Measurements from ENCODE around the gene VSTM2B. TPM values are rescaled to one million over a fixed set of nuclear protein-coding genes. Genes with fewer than 3 reads are reported as not detected.

Gene VSTM2B
- total and polyA plus RNA-seq, 2 of the 4 experiments (the other 2 are of a cell fraction): not detected

DNA sequence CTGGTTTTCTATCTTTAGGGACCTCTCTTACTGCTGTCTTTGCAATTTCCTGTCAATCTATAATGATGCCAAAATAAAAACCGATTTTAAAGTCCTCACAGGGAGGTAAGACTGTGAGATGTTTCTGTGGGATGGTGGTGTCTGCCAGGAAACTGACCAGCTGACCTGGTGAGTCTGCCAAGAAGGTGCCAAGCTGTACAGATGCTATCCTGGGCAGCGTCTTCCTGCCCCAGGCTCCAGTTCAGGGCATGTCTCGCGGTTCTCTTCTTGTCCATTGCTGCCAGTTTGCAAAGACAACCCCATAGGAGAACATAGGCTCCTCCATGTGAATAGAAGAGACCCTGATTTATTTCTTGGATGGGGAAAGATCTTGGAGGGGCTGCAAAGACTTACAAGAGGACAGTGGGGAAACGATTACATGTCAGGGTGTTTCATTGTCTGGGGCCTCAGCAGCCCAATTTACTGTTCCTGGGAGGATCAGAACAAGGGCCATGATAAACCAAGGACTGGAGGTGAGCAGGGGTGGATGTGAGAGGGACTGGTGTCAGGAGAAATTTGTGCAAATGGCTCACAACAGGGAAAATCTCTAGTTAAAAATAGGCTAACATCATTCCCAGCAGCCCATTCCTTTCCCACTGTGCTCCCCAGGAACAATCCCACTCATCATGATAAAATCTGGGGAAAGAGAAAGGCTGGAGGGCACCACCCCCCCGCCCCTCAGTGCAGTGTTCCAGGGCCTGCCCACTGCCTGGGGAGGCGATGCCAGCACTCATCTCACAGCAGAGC is 42.7 kb upstream of the VSTM2B start:
- DNase-seq (no peak), ATAC-seq (ENCODE audit: low read depth) (no peak)
- Histone ChIP-seq H3K27me3 (ENCODE audit: control insufficient read depth, insufficient read depth, low read length) (no peaks in the 10 kb centered on the region), H2BK15ac (ENCODE audit: low read depth, low read length) (no peak overlapping the region), H3K79me1 (ENCODE audit: low read depth in 1 of 2, low read length in 2 of 2) (no peaks in the 10 kb centered on the region), H3K9me1 (ENCODE audit: insufficient read depth, low read length) (no peaks in the 10 kb centered on the region), H4K8ac (ENCODE audit: low read depth in 2 of 2, low read length in 2 of 2) (no peak overlapping the region), H3K56ac (ENCODE audit: extremely low read depth, insufficient read depth, low read length) (no peak overlapping the region), H2BK5ac (ENCODE audit: low read depth, low read length, poor library complexity, severe bottlenecking) (no peak overlapping the region), H3K4ac (ENCODE audit: low read depth, low read length) (no peak overlapping the region), H3K9ac (ENCODE audit: low read depth, low read length) (no peak overlapping the region), H2AK5ac (ENCODE audit: low read depth, low read length) (no peak overlapping the region), H3K4me2 (ENCODE audit: low read depth, low read length) (no peak overlapping the region), H3K18ac (ENCODE audit: low read depth, low read length) (no peak overlapping the region), H4K20me1 (ENCODE audit: insufficient read depth, low read length) (no peaks in the 10 kb centered on the region), H3K9me3 (ENCODE audit: control insufficient read depth, insufficient read depth, low read length) (peaks cover 10% of the 10 kb centered on the region; the same call in 1 of the 2 replicates), H2AK9ac (replicated peaks; ENCODE audit: low read depth, low read length, poor library complexity) (no peak overlapping the region), H3K36me3 (ENCODE audit: control insufficient read depth, insufficient read depth, low read length) (no peaks in the 10 kb centered on the region), H3K4me3 (ENCODE audit: insufficient read depth, low read depth, low read length) (no peak overlapping the region), H3K23ac (ENCODE audit: low read depth, low read length) (no peak overlapping the region), H2AFZ (replicated peaks; ENCODE audit: low read length, poor library complexity) (no peak overlapping the region), H3K14ac (replicated peaks; ENCODE audit: low read depth, low read length) (no peak overlapping the region), H2BK120ac (ENCODE audit: low read depth, low read length) (no peak overlapping the region), H3K27ac (ENCODE audit: insufficient read depth, low read length) (no peak overlapping the region), H4K91ac (ENCODE audit: insufficient read depth, low read depth, low read length) (no peak overlapping the region), H2BK20ac (ENCODE audit: low read depth, low read length) (no peak overlapping the region), H3K4me1 (ENCODE audit: control insufficient read depth, insufficient read depth, low read length) (no peaks in the 10 kb centered on the region), H4K5ac (ENCODE audit: low read depth, low read length) (no peak overlapping the region)
- ChIA-PET POLR2A (ENCODE audit: unreplicated experiment) (no interaction called here), CTCF (no interaction called here)
- intact Hi-C loops (cut with micrococcal nuclease) (no loop called here), dilution Hi-C loops (cut with HindIII; ENCODE audit: low sequenced_read_pairs, unreplicated experiment) (no loop called here), in situ Hi-C loops (cut with MboI; ENCODE audit: low sequenced_read_pairs) (no loop called here)
- TF ChIP-seq, protein P1, sequence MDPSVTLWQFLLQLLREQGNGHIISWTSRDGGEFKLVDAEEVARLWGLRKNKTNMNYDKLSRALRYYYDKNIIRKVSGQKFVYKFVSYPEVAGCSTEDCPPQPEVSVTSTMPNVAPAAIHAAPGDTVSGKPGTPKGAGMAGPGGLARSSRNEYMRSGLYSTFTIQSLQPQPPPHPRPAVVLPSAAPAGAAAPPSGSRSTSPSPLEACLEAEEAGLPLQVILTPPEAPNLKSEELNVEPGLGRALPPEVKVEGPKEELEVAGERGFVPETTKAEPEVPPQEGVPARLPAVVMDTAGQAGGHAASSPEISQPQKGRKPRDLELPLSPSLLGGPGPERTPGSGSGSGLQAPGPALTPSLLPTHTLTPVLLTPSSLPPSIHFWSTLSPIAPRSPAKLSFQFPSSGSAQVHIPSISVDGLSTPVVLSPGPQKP (IDR thresholded peaks at IDR 0.05; ENCODE audit: borderline replicate concordance, low read depth, low read length): no peak
- TF ChIP-seq MXI1 (IDR thresholded peaks at IDR 0.05; ENCODE audit: borderline replicate concordance, low read depth, low read length) (no peak), CHD1 (IDR thresholded peaks at IDR 0.05; ENCODE audit: low read depth, low read length) (no peak), NFE2L2 (IDR thresholded peaks at IDR 0.05; ENCODE audit: low read depth, low read length) (no peak), CTCF (conservative IDR thresholded peaks at IDR 0.05; ENCODE audit: low read depth, low read length) (no peak), CEBPB (IDR thresholded peaks at IDR 0.05; ENCODE audit: low read depth, low read length) (no peak), POLR2A (IDR thresholded peaks at IDR 0.05; ENCODE audit: low read depth, low read length) (no peak), RFX5 (IDR thresholded peaks at IDR 0.05; ENCODE audit: low read depth, low read length) (no peak), RAD21 (IDR thresholded peaks at IDR 0.05; ENCODE audit: low read length) (no peak), SMC3 (IDR thresholded peaks at IDR 0.05; ENCODE audit: low read depth, low read length) (no peak), FOS (IDR thresholded peaks at IDR 0.05; ENCODE audit: low read depth, low read length) (no peak), MAZ (IDR thresholded peaks at IDR 0.05; ENCODE audit: borderline replicate concordance, low read depth, low read length) (no peak), RCOR1 (IDR thresholded peaks at IDR 0.05; ENCODE audit: insufficient replicate concordance, low read length) (no peak), MAFK (IDR thresholded peaks at IDR 0.05; ENCODE audit: low read depth, low read length) (no peak), BHLHE40 (IDR thresholded peaks at IDR 0.05; ENCODE audit: low read depth, low read length) (no peak)
- TF ChIP-seq, protein P2, sequence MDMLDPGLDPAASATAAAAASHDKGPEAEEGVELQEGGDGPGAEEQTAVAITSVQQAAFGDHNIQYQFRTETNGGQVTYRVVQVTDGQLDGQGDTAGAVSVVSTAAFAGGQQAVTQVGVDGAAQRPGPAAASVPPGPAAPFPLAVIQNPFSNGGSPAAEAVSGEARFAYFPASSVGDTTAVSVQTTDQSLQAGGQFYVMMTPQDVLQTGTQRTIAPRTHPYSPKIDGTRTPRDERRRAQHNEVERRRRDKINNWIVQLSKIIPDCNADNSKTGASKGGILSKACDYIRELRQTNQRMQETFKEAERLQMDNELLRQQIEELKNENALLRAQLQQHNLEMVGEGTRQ (IDR thresholded peaks at IDR 0.05; ENCODE audit: low read depth, low read length): no peak
- no TSS peak for BruUV-seq (replicated peaks)
- no CpG with 5 or more reads among the region's 7 CpGs for WGBS, 2 experiments (ENCODE audit: extremely low coverage in 2 of 2, insufficient read length in 1 of 2)

All from IMR-90 (cell line).